Ishikawa (cell line): ENCODE results near the gene ADAMTS12.

ENCODE experiments used
- CEBPB ChIP-seq: IDR thresholded peaks from 2 replicates; pipeline ENCODE4 v1.6.1; 2012
- CREB1 ChIP-seq: IDR thresholded peaks from 2 replicates; pipeline ENCODE4 v1.6.1; 2012; ENCODE audit warnings: low read depth
- EP300 ChIP-seq: IDR thresholded peaks from 2 replicates; pipeline ENCODE4 v1.6.1; 2012; ENCODE audit warnings: borderline replicate concordance
- FOXM1 ChIP-seq: IDR thresholded peaks from 2 replicates; pipeline ENCODE4 v1.6.1; 2012; ENCODE audit warnings: low read depth, borderline replicate concordance
- NFIC ChIP-seq: IDR thresholded peaks from 2 replicates; pipeline ENCODE4 v1.6.1; 2012
- RAD21 ChIP-seq: IDR thresholded peaks from 2 replicates; pipeline ENCODE4 v1.6.1; 2012; ENCODE audit warnings: low read depth
- TAF1 ChIP-seq: IDR thresholded peaks from 2 replicates; pipeline ENCODE4 v1.6.1; 2012; ENCODE audit warnings: low read depth, mild to moderate bottlenecking
- TCF12 ChIP-seq: IDR thresholded peaks from 2 replicates; pipeline ENCODE4 v1.6.1; 2012; ENCODE audit warnings: low read depth
- YY1 ChIP-seq: IDR thresholded peaks from 2 replicates; pipeline ENCODE4 v1.6.1; 2012; ENCODE audit warnings: low read depth
- TF ChIP-seq, protein P1 (sequence below): IDR thresholded peaks from 2 replicates; pipeline ENCODE4 v1.6.1; 2012; ENCODE audit warnings: low read depth, mild to moderate bottlenecking
- TF ChIP-seq, protein P2 (sequence below): IDR thresholded peaks from 2 replicates; pipeline ENCODE4 v1.6.1; 2012

- TF ChIP-seq RAD21 (no peak), CREB1 (no peak), NFIC (no peak), EP300 (no peak), TCF12 (no peak), TAF1 (no peak), CEBPB (no peak), YY1 (no peak), FOXM1 (no peak)
- TF ChIP-seq, protein P1, sequence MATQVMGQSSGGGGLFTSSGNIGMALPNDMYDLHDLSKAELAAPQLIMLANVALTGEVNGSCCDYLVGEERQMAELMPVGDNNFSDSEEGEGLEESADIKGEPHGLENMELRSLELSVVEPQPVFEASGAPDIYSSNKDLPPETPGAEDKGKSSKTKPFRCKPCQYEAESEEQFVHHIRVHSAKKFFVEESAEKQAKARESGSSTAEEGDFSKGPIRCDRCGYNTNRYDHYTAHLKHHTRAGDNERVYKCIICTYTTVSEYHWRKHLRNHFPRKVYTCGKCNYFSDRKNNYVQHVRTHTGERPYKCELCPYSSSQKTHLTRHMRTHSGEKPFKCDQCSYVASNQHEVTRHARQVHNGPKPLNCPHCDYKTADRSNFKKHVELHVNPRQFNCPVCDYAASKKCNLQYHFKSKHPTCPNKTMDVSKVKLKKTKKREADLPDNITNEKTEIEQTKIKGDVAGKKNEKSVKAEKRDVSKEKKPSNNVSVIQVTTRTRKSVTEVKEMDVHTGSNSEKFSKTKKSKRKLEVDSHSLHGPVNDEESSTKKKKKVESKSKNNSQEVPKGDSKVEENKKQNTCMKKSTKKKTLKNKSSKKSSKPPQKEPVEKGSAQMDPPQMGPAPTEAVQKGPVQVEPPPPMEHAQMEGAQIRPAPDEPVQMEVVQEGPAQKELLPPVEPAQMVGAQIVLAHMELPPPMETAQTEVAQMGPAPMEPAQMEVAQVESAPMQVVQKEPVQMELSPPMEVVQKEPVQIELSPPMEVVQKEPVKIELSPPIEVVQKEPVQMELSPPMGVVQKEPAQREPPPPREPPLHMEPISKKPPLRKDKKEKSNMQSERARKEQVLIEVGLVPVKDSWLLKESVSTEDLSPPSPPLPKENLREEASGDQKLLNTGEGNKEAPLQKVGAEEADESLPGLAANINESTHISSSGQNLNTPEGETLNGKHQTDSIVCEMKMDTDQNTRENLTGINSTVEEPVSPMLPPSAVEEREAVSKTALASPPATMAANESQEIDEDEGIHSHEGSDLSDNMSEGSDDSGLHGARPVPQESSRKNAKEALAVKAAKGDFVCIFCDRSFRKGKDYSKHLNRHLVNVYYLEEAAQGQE = no peak
- TF ChIP-seq, protein P2, sequence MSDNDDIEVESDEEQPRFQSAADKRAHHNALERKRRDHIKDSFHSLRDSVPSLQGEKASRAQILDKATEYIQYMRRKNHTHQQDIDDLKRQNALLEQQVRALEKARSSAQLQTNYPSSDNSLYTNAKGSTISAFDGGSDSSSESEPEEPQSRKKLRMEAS = no peak
These were observed 115.6 kb downstream of the ADAMTS12 start for GRCh38 chr5:33776151-33776660.
